Measurements from ENCODE around the gene TSC2. TPM values are rescaled to one million over a fixed set of nuclear protein-coding genes. Genes with fewer than 3 reads are reported as not detected.
A peak's percentile ranks its signal among the peaks of the same experiment; 100 is the strongest.

Gene TSC2
- total and polyA plus RNA-seq, 8 donors: 51.0 to 172 (median 83.6) TPM

- DNase-seq (peak in 4 of 6 donors; percentile 46 to 82 (median 69)), FAIRE-seq (no peak), ATAC-seq (peak; percentile 28 to 58 (median 42))
- 7 to 9% methylated on average over 27 to 59 of the region's 59 CpGs for WGBS, 2 donors
- Histone ChIP-seq H3K4me3 (peak within 1 kb of the TSS; percentile 45 to 66 (median 58)), H3K27ac (no peak within 1 kb of the TSS), H3K9me3 (no peaks in the 10 kb centered on the region), H3K27me3 (no peaks in the 10 kb centered on the region), H3K36me3 (no peaks in the 10 kb centered on the region), H3K4me1 (no peaks in the 10 kb centered on the region)
- intact Hi-C loops (cut with DNase I): loop anchor here in 1 of 3 donors (5.0 kb wide), 1 partner anchor 116 kb away; no protein-coding TSS in a partner anchor
- no peak for TF ChIP-seq CTCF (IDR thresholded peaks at IDR 0.05)
Measured at GRCh38 chr16:2026461-2027023, 21.2 kb upstream of the TSC2 start, which contains the start of gene NHERF2. Gene NHERF2, plus strand, starts transcription at chr16:2026902. Its CDS starts 104 bp downstream, at chr16:2027006.

- Histone ChIP-seq H3K9me3 (no peaks in the 10 kb centered on the region), H3K27ac (no peak overlapping the region), H3K4me3 (peak overlapping the region; percentile 45 to 66 (median 58)), H3K4me1 (no peaks in the 10 kb centered on the region), H3K27me3 (no peaks in the 10 kb centered on the region), H3K36me3 (no peaks in the 10 kb centered on the region)
- ATAC-seq (peak in 1 of 4 donors; percentile 5), DNase-seq (peak in 3 of 6 donors; percentile 27 to 65 (median 62)), FAIRE-seq (no peak)
- TF ChIP-seq CTCF (IDR thresholded peaks at IDR 0.05): no peak
- WGBS, 2 donors: 5 to 7% methylated on average over 46 to 76 of the region's 76 CpGs
- intact Hi-C loops (cut with DNase I): loop anchor here in 1 of 3 donors (5.0 kb wide), 1 partner anchor 115 kb away; no protein-coding TSS in a partner anchor
Measured at GRCh38 chr16:2027024-2028010, 20.5 kb upstream of the TSC2 start.

- Histone ChIP-seq H3K27ac (no peak overlapping the region), H3K4me3 (peak overlapping the region in 2 of 4 donors; percentile 64 to 66)
- no peak for ATAC-seq
Measured at GRCh38 chr16:2028146-2028545, 19.6 kb upstream of the TSC2 start.

GRCh38 chr16:2028620-2029220 lies 19.1 kb upstream of the TSC2 start:
- Histone ChIP-seq H3K27me3 (no peaks in the 10 kb centered on the region), H3K4me3 (no peak overlapping the region), H3K4me1 (no peaks in the 10 kb centered on the region), H3K27ac (no peak overlapping the region), H3K9me3 (no peaks in the 10 kb centered on the region), H3K36me3 (no peaks in the 10 kb centered on the region)
- intact Hi-C loops (cut with DNase I): loop anchor here in 1 of 3 donors (5.0 kb wide), 1 partner anchor 114 kb away; no protein-coding TSS in a partner anchor
- DNase-seq (peak in 1 of 6 donors; percentile 20), FAIRE-seq (no peak), ATAC-seq (no peak)
- no peak for TF ChIP-seq CTCF (IDR thresholded peaks at IDR 0.05)
- 82 to 85% methylated on average over 18 of the region's 18 CpGs for WGBS, 2 donors

More at GRCh38 chr16:2028146-2028545, 19.6 kb upstream of the TSC2 start:
- Histone ChIP-seq H3K4me1 (no peaks in the 10 kb centered on the region), H3K36me3 (no peaks in the 10 kb centered on the region), H3K9me3 (no peaks in the 10 kb centered on the region), H3K27me3 (no peaks in the 10 kb centered on the region)
- intact Hi-C loops (cut with DNase I): loop anchor here in 1 of 3 donors (5.0 kb wide), 1 partner anchor 114 kb away; no protein-coding TSS in a partner anchor
- TF ChIP-seq CTCF (IDR thresholded peaks at IDR 0.05): no peak
- no peak for FAIRE-seq
- DNase-seq: peak in 2 of 6 donors; percentile 12 to 57
- 40 to 44% methylated on average over 3 of the region's 3 CpGs for WGBS, 2 donors

All from pancreas (tissue), 10 donors.